CD4-positive, alpha-beta T cell (primary cell): Measurements from ENCODE around the gene AP1G1. TPM values are rescaled to one million over a fixed set of nuclear protein-coding genes. Genes with fewer than 3 reads are reported as not detected.

ENCODE experiments used
- ATAC-seq: fragments of 200-7000 bp; cut with Tn5 transposase; one replicate; pipeline ENCODE4 v1.10.0; 2022; ENCODE audit warnings: mild to moderate bottlenecking; ENCODE audit not compliant: poor library complexity
- CTCF ChIA-PET: fragments of 350-600 bp; sonication (Branson Sonifier 250); formaldehyde crosslinking; loops from one replicate; lab custom pipeline; 2021; ENCODE audit warnings: antibody characterized with exemption, inconsistent platforms; lab: Charles Lee
- POLR2A ChIA-PET: fragments of 350-600 bp; sonication (Branson Sonifier 250); formaldehyde crosslinking; loops from one replicate; lab custom pipeline; 2021; ENCODE audit warnings: antibody characterized with exemption, inconsistent platforms; lab: Charles Lee
- DNase-seq, 14 experiments: peaks; one replicate each; pipeline ENCODE4 v3.0.0-alpha.2; 2013 to 2020; ENCODE audit warnings: mixed read lengths in 2 of 14
- H3K27ac ChIP-seq, 2 donors: one replicate each; pipeline versions ENCODE4 v1.5.1 to v1.7.0; 2013; ENCODE audit warnings: low read length in 2 of 2, low read depth in 1 of 2, mild to moderate bottlenecking in 1 of 2
- H3K27me3 ChIP-seq, 2 experiments: 1 replicate in 1 of 2; 2 replicates in 1 of 2; pipeline versions ENCODE4 v1.6.1 to v1.7.0; 2013; ENCODE audit warnings: low read length in 2 of 2, control low read depth in 1 of 2, mild to moderate bottlenecking in 1 of 2, moderate library complexity in 1 of 2; ENCODE audit not compliant: insufficient read depth in 2 of 2, control insufficient read depth in 1 of 2
- H3K36me3 ChIP-seq: one replicate; pipeline ENCODE4 v1.6.1; 2013; ENCODE audit warnings: low read length, control low read depth; ENCODE audit not compliant: insufficient read depth
- H3K4me1 ChIP-seq: one replicate; pipeline ENCODE4 v1.6.1; 2013; ENCODE audit warnings: low read length, control low read depth; ENCODE audit not compliant: insufficient read depth
- H3K4me3 ChIP-seq: one replicate; pipeline ENCODE4 v1.5.1; 2013; ENCODE audit warnings: mild to moderate bottlenecking, low read length, moderate library complexity
- H3K9me3 ChIP-seq, 2 experiments: 1 replicate in 1 of 2; 2 replicates in 1 of 2; pipeline versions ENCODE4 v1.6.1 to v1.7.0; 2013; ENCODE audit warnings: low read length in 2 of 2, mild to moderate bottlenecking in 2 of 2, control low read depth in 1 of 2, moderate library complexity in 1 of 2; ENCODE audit not compliant: control insufficient read depth in 1 of 2, insufficient read depth in 1 of 2
- H3K27ac Mint-ChIP-seq: one replicate; pipeline ENCODE4 v1.8.0; 2020; ENCODE audit warnings: mixed read lengths
- H3K27me3 Mint-ChIP-seq: one replicate; pipeline ENCODE4 v1.8.0; 2021; ENCODE audit warnings: mixed read lengths
- H3K36me3 Mint-ChIP-seq: one replicate; pipeline ENCODE4 v1.8.0; 2021; ENCODE audit warnings: low read depth, mixed read lengths
- H3K4me1 Mint-ChIP-seq: one replicate; pipeline ENCODE4 v1.8.0; 2021; ENCODE audit warnings: low read depth, mixed read lengths
- H3K4me3 Mint-ChIP-seq: one replicate; pipeline ENCODE4 v1.8.0; 2020; ENCODE audit warnings: mild to moderate bottlenecking, mixed read lengths
- H3K9me3 Mint-ChIP-seq: one replicate; pipeline ENCODE4 v1.8.0; 2020; ENCODE audit warnings: mixed read lengths
- CTCF ChIP-seq: fragments of 200-600 bp; IDR thresholded peaks from one replicate; pipeline ENCODE4 v1.8.0; 2022; ENCODE audit warnings: antibody characterized with exemption, mild to moderate bottlenecking
- intact Hi-C, 2 experiments: fragments of 100-400 bp; cut with DNase I in 1 of 2; cut with micrococcal nuclease in 1 of 2; formaldehyde crosslinking; loops; one replicate each; pipeline versions ENCODE4 v1.15.1 to v1.9.0; 2023 to 2025; cut with DNase I, micrococcal nuclease
- total RNA-seq, 174 experiments: library from RNA in 2 of 174; stranded (reverse) in 2 of 174; gene quantifications; one replicate each; pipeline ENCODE4 v1.2.3 and lab custom pipeline; 2021 to 2026

The AP1G1 gene
- total RNA-seq, 2 experiments from 2014 or later = 171 to 175 TPM

GRCh38 chr16:71807905-71808592, 585 bp downstream of the AP1G1 start:
- Mint-ChIP-seq H3K9me3 (no peaks in the 10 kb centered on the region), H3K27ac (peak overlapping the region; percentile 100), H3K36me3 (peaks cover 22% of the 10 kb centered on the region), H3K27me3 (no peaks in the 10 kb centered on the region), H3K4me3 (peak overlapping the region; percentile 100), H3K4me1 (peaks cover 51% of the 10 kb centered on the region)
- Histone ChIP-seq H3K4me1 (peaks cover 43% of the 10 kb centered on the region), H3K27ac (peak overlapping the region; percentile 98 to 99), H3K9me3 (no peaks in the 10 kb centered on the region), H3K36me3 (peaks cover 7% of the 10 kb centered on the region), H3K27me3 (no peaks in the 10 kb centered on the region), H3K4me3 (peak overlapping the region; percentile 91)
- ChIA-PET POLR2A (interaction anchor here (0.6 to 8.0 kb wide), 21 partner anchors 9 to 286 kb away, joined by 3 to 190 read pairs (median 6); partner anchors contain the start of genes DHX38, IST1, TXNL4B and ZNF821), CTCF (interaction anchor here (0.8 to 4.1 kb wide), 4 partner anchors 10 to 154 kb away, joined by 3 to 25 read pairs (median 4); partner anchors contain the start of gene ZNF821)
- ATAC-seq (peak; percentile 9), DNase-seq (peak in 9 of 14 experiments; percentile 9 to 42 (median 29))
- intact Hi-C loops = loop anchor here (1.0 to 10.0 kb wide), 9 partner anchors 37 to 243 kb away; partner anchors contain the start of genes DHODH (in 2 of the 2), ATXN1L (in 1 of the 2), IST1 (in 1 of the 2) and PHLPP2 (in 1 of the 2)
- no peak for TF ChIP-seq CTCF

- Mint-ChIP-seq H3K4me3 (no peak overlapping the region), H3K9me3 (no peaks in the 10 kb centered on the region), H3K27me3 (no peaks in the 10 kb centered on the region), H3K36me3 (peaks cover 35% of the 10 kb centered on the region), H3K27ac (no peak overlapping the region), H3K4me1 (peaks cover 31% of the 10 kb centered on the region)
- ATAC-seq (no peak), DNase-seq (no peak)
- H3K9me3 ChIP-seq = no peaks in the 10 kb centered on the region
- intact Hi-C loops = loop anchor here in 1 of 2 experiments (10.0 kb wide), 1 partner anchor 238 kb away; no protein-coding TSS in a partner anchor
- no peak overlapping the region for H3K4me3 ChIP-seq
- POLR2A ChIA-PET = no interaction called here
- no peaks in the 10 kb centered on the region for H3K27me3 ChIP-seq
- H3K4me1 ChIP-seq = peaks cover 35% of the 10 kb centered on the region
- no peak for TF ChIP-seq CTCF
- no peak overlapping the region for H3K27ac ChIP-seq
- CTCF ChIA-PET = no interaction called here
- H3K36me3 ChIP-seq = peaks cover 11% of the 10 kb centered on the region
These were observed 5.3 kb downstream of the AP1G1 start for GRCh38 chr16:71803305-71803690.

GRCh38 chr16:71796501-71797097, 12.0 kb downstream of the AP1G1 start:
- H3K36me3 Mint-ChIP-seq = peaks cover 48% of the 10 kb centered on the region
- no peak overlapping the region for H3K4me3 Mint-ChIP-seq
- no peaks in the 10 kb centered on the region for H3K9me3 ChIP-seq
- peaks cover 17% of the 10 kb centered on the region for H3K36me3 ChIP-seq
- H3K27me3 Mint-ChIP-seq = no peaks in the 10 kb centered on the region
- CTCF ChIA-PET = no interaction called here
- intact Hi-C loops = no loop called here
- POLR2A ChIA-PET = no interaction called here
- DNase-seq (no peak), ATAC-seq (no peak)
- peak overlapping the region; percentile 4 for H3K27ac Mint-ChIP-seq
- H3K9me3 Mint-ChIP-seq = no peaks in the 10 kb centered on the region
- H3K27ac ChIP-seq = no peak overlapping the region
- no peak overlapping the region for H3K4me3 ChIP-seq
- no peak for TF ChIP-seq CTCF
- no peaks in the 10 kb centered on the region for H3K27me3 ChIP-seq
- peaks cover 40% of the 10 kb centered on the region for H3K4me1 ChIP-seq
- H3K4me1 Mint-ChIP-seq = peaks cover 57% of the 10 kb centered on the region
